ELF-1 (cell line): ENCODE data around the gene CHST13.
A peak's percentile ranks its signal among the peaks of the same experiment; 100 is the strongest.

ENCODE experiments used
- DNase-seq: peaks from one replicate; pipeline ENCODE4 v3.0.0-alpha.2; 2016; ENCODE audit warnings: low read depth, low spot score

CHST13 gene

DNA sequence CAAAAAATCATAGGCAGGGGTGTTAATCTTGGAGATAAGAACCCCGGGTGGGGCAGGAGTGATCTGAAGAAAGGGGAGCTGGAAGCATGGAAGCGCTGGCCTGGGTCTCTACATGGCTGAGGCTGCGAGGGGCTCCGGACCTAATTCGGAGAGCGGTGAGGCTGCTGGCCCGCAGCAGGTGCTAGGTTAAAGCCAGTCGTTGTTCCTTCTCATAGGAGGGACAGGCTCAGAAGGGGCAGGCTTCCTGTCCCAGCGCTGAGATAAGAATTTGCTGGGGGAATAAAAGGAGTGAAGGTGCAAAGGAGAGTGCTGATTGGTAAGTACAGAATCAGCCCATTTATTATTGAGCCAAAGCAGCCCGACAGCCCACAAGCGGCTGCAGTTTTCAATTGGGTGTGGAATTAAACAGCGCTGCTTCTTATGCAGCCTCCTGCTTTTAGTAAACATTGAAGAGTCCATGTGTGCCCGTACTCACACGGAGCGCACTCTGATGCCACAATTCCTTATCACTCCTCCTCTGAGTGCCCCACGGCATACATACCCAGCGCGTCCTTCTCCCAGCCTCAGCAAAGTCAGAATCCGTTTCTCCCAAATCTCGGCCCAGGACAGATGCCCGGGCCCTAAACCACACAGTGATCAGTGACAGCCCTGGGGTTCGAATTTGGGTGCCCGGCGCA, 17.1 kb downstream of the CHST13 start:
- peak; percentile 2 for DNase-seq

DNA sequence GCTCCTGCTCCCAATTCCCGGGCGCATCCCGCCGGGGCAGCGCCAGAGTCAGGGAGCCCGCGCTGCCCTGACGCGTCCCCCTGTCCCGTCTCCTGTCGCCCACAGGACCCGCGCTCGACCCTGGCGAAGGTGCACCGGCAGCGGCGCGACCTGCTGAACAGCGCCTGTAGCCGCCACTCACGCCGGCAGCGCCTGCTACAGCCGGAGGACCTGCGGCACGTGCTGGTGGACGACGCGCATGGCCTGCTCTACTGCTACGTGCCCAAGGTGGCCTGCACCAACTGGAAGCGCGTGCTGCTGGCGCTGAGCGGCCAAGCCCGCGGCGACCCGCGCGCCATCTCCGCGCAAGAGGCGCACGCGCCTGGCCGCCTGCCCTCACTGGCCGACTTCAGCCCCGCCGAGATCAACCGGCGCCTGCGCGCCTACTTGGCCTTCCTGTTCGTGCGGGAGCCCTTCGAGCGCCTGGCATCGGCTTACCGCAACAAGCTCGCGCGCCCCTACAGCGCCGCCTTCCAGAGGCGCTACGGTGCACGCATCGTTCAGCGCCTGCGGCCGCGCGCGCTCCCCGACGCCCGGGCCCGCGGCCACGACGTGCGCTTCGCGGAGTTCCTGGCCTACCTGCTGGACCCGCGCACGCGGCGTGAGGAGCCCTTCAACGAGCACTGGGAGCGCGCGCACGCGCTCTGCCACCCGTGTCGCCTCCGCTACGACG, 17.8 kb downstream of the CHST13 start:
- DNase-seq: peak; percentile 23

DNA sequence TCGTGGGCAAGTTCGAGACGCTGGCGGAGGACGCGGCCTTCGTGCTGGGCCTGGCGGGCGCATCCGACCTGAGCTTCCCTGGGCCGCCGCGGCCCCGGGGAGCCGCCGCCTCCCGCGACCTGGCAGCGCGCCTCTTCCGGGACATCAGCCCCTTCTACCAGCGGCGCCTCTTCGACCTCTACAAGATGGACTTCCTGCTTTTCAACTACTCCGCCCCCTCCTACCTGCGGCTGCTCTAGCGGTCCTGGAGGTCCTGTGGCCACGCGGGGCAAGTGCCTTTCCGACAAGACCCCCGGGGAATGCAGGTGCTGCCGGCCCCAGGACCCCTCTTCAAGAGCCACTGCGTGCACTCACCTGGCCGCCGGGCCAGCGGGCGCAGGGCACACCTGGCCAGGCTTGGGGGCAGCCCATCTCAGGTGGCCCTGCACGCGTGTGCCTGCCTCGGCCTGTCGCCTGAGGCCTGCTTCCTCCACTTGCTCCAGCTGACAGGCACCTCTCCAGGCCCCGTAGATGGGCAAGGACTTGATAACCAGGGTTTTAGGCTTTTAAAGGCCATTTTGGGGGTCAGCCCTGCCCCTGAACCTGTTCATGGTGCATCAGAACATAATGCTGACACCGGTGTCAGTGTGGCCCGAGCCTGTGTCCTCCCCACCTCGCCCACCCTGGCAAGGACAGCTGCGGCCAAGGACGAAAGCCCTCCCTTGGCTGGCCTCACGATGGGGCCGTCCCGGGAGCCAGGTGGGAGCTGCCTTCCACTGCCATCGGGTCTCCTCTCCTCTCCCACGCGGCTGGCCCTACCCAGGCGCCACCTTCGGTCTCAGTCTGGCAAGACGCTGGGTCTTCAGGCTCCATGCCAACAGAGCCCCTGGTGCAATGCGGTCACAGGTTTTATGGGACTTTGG, 18.6 kb downstream of the CHST13 start:
- peak; percentile 10 for DNase-seq

DNA sequence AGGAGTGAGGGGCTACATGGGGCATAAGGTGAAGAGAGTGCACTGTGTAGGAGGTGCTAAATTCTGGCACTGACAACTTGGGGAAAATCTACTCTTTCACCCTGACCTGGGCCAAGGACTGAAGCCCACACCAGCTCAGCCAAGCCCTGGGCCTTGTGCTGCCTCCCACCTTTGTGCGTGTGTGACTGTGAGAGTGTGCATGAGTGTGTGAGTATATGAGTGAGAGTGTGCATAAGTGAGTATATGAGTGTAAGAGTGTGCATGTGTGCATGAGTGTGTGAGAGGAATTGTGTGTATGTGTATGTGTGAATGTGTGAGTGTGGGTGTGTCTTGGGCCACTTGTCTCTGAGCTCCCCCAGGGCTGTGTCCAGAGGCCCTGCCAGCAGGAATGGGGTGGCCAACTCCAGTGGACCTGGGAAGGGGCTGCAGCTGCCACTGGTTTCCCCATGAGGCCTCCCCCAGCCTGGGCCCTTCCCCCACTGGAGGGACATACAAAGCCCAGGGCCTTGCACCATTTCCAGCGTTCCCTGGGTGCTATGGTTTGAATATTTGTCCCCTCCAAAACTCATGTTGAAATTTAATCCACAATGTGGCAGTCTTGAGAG, 19.6 kb downstream of the CHST13 start:
- no peak for DNase-seq

DNA sequence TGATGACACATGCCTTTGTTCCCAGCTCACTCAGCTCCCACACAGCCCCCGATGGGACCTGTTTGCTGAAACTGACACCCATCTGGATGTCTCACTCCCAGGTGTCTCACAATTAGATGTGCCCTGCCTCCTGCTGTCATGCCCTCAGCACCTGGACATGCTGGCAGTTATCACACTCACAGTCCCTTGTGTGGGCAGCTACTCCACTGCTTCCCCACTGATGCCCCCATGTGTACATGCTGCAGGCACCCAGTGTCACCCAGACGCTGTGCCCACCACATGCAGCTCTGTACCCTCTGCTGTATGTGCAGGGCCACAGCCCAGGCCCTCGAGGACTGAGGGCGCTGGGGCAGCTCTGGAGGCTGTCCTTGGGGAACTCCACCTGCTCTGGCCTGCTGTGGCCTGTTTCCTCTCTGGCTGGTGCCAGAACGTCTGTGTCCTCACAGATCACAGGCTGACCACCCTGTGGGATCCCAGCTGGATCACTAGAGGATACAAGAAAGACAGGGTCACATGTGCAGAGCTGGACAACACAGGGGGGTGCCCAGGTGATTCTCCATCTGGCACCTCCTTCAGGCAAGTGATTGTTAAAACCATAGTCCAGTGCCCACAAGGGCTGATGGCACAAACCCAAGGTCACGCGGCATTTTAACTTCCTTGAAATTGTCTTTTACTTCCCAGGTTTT, 20.8 kb downstream of the CHST13 start:
- no peak for DNase-seq

DNA sequence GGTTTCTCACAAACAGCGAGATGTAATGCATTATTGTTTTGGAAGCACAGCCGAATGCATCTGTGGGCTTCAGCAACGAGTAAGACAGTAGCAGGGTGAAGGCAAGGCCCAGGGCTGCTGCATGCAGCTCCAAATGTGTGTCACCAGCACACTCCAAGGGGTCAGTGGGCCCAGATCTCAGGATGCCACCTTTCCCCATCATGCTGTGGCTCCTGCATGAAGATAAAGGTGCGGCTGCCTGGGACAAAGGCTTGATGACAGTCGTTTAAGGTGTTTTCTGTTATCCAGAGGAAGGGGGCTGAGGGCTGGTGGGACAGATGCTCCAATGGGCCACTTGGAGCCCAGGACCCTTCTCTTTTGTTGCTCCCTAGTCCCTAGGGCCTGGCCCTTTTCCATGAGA, 21.6 kb downstream of the CHST13 start:
- DNase-seq: no peak

DNA sequence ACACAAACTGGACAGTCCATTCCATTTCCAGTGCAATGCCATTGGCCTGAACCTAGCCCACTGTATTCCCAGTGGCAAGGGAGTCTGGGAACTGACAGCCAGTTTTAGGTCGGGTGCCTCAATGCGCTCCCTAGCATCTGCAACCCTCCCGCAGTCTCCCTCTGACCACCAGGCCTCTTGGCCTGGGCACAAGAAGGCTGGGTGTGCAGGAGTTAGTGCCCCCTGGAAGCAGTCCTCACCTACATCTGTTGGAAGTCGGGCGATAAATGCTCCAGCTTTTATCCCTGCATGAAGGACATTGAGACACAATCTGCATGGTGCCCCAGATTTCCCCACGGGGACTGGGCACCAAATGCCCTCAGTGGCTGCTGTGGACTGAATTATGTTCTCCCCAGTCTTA, 22.1 kb downstream of the CHST13 start:
- no peak for DNase-seq

DNA sequence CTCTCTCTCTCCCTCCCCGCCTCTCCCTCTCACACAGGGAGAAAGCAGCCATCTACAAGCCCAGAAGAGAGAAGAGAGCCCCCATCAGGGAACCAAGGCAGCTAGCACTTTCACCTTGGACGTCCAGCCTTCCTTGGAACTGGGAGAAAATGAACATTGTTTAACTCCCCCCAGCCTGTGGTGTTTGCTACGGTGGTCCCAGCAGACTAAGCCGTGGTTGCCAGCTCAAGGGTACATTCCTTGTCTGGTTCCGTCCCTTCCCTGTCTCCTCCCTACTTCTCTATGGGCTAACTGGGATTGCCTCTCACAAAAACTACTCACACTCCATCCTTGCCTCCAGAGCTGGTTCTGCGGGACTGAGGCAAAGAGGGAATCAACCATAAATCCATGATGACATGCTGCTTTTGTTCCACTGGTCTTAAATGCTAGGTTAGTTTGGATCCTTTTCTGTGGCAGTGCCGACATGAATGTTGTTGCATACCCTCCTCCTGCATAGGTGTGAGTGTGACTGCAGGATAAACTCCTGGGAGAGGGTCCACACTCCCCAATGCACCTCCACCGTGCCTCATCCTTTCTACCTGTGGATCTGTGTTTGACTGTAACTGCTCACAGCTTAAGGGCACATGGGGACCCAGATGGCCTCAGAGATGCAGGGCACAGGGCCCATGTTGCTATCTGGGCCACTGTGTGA, 22.7 kb downstream of the CHST13 start:
- DNase-seq: no peak

DNA sequence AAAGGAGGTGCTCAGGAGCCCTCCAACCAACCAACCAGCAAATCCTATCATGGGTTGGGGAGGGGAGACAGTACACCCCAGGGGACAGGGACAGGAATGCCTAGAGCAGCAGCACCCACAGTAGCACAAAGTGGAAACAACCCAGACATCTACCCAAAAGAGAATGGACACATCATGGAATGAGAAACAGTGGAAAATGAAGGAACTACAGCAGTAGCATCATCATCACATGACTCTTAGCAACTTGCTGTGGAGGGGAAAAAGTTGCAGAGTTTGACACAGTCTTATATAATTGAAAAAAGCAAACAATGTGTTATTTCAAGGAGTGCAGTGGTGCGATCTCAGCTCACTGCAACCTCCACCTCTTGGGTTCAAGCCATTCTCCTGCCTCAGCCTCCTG, 23.8 kb downstream of the CHST13 start:
- no peak for DNase-seq

DNA sequence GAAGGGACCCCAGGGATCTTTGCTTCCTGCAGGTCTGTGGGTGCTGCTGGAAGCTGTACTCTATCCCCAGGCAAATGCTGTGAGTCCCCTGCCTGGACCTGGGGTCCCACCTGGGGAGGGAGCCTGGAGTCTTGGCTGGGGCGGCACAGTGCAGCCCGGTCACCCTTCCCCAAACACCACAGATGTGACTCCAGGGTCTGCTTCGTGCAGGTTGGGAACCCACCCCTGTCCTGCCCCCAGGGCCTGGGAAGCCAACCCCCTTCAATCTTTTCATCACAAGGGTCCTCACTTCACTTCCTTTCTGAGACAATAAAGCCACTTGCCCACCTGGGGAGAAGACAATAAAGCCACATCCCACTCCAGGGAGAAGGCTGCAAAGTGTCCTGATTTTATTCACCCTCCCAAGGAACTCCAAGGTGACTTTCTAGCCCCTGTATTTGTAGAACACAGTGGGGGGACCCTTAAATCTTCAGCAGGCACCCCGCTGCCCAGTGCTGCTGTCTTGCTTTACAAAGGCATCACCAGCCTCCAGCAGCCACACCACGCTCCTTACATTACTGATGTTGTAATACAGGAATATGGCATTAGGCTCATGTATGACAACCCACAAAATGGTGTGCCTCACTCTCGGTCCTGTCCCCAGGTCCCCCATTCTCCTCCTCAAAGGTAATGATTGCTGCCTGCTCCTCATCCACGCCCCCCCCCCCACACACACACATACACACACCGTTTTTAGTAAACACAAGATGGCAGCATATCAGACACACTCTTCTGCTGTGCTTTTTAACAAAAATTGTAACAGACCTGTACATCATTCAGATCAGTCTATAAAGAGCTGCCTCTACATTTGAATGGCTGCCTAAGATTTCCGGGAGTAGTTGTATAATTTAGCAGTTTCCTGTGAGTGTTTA, 24.9 kb downstream of the CHST13 start:
- DNase-seq: peak; percentile 46

DNA sequence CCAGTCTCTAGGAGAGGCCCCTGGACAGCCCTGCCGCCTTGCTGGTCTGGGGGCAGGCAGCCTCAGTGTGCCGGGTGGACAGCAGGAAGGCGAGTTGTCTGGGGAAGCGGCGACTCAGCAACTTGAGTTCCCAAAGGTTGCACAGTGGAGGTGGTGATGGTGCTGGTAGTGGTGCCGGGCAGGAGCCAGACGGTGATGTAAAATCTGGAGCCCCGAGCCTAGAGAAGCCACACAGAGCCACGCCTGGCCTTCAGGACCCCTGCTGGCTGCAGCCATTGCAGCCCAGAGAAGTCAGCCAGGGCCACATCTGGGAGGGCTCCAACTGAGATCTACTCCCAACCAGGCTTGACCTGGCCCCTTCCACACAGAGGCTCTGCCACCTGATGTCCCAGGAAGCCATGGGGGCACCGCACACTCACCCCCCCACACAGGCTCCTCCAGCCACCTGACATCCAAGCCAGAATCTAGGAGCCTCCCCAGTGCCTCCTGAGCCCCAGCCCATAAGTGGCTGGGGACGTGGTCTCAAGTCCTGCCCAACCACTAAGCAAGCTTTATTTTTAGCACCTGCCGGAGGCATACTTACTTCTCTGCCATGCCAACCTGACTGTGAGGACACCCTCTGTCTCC, 26.0 kb downstream of the CHST13 start:
- DNase-seq: no peak

DNA sequence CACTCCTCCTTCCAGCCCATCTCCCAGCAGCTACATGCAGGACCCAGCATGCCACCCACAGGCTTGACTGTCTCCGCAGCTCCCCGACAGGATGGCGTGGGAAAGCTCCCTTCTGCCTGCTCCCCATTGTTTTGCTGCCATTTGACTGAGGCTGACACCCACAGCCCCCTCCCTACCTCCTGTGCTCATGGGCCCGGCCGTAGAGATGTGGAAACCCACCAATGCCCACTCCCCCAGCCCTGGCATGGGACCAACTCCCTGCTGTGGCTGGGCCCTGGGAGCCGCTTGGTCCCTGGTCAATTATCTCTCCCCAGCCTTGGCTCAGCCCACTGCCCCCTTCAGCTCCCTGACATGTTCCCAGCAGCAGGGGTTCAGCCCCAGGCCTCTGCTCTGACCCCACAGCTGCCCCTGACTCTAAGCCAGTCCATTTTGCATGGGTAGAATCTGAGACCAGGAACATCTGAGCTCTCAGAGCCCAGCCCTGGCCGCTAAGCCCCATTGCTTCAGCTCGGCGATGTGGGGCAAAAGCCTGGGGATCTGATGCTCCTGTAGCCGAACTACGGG, 26.6 kb downstream of the CHST13 start:
- no peak for DNase-seq

DNA sequence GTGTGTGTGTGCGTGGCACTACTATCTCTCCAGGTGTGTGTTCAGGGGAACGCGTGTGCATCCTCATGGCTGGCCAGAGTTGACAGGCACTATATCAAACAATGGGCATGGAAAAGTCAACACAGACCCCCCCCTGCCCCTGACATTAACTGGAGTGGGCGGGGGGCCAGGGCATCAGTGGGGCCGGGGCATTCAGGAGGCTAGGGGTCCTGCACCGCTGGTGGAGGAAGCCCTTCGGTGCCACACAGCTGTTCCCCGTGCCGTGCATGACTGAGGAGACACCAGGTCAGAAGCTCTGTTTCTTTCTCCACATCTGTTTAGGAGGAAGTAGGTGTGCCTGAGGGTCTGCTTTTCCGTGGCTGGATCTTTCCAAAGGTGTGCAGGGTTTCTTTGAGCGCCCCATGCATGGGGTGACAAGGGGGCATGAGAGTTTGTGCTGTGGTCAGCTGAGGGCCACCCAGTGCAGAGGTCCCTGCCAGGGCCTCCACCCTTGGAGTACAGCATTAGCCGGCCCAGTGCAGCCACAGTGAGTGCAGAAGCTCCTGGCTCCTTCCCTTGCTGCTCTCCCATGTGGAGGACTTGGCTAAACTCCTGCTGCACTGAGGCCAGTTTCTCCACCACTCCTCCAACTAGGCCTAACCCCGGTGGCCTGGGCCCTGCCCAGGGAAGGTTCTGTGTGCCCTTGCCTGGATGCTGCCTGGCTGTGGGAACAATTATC, 27.3 kb downstream of the CHST13 start:
- DNase-seq: no peak

DNA sequence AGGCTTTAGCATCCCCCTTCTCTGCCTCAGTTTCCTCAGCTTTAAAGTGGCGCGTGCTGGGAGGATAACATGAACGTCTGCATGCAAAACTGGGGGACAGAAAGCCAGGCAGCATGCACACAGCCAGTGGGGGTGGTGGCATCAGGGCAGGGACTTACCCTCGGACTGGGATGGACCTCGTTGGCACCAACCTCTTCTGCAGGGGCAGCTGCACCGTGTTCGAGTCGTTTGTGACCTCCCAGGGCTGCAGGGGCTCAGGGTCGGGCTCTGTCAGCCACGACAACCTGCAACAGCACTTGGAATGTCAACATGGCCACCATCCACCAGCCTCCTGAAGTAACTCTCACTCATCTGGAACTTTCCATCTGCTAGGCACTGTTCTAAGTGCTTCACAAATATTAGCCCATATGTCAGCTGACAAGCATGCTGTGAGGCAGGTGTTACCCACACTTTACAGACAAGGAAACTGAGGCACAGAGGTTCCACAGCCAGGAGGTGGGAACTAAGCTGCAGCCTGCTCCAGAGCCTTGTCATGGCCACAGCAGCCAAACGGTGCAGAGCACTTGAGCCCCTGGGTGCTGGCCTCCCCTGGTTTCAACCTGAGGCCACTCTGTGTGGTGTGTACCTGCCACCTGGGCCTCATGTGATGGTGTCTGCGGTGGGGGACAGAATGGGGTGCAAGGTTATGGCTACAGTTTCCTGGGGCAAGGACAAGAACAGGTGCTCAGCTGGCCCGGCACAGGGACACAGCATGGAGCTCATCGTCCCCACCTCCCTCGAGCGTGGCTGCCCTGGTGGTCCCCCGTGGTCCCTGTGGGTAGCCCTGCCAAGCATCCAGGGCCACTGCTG, 28.1 kb downstream of the CHST13 start:
- DNase-seq: no peak

DNA sequence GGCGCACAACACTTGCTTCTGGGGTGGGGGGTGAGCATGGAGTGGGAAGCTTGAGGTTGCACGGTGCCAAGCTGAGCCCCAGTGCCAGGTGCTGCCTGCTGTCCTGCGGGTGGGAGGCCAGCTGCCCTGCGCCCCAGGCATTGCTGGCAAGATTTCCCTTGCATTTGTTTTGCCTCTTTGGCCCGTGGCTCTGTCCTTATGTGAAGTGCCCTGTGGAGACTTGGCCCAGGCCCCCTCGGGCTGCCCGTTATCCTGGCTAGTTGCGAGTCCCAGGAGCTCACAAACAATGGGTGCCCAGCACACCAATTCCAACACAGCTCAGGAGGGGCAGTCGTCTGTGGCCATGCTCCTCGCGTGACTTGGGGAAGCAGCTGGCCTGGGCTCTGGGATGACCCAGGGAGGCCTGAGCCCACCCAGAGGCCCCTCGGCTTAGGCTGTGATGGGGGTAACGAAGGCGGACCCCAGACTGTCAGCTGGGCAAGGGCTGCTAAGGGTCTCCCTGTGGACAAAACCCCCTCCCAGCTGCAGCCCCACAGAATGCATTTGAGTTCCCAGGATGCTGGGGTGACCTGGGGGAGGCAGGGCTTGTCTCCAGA, 28.8 kb downstream of the CHST13 start:
- DNase-seq: no peak

DNA sequence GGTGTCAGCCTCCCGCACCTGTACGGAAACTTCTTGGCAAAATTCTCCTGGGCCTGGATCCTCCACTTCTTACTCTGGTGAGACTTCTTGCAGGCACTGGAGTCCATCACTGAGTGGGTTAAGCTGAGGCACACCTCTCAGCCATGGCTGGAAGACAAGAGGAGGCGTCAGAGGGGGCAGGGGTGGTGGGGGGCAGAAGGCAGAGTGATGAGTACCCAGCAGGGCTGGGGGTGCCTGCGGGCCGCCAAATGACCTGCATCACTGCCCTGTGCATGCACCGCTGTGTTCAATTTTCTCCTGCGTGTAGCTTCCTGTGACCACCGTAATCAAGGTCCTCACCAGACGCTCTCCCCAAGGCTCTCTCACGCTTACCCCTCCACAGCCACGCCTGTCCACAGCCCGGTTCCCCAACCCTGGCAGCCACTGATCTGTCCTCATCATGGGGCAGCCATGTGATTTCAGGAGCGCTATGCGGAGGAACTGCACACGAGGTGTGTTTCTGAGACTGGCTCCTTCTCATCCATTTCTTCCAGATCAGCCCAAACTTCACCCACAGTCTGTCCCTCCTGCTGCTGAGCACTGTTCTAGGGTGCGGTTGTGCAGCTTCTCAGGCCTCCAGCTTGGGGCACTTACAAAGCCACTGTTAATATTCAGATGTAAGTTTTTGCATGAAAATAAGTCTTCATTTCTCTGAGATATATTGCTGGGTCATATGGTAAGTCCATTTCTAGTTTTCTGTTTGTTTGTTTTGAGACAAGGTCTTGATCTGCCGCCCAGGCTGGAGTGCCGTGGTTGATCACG, 29.5 kb downstream of the CHST13 start:
- DNase-seq: no peak
